ENCODE data around the gene CKS1B. TPM values are rescaled to one million over a fixed set of nuclear protein-coding genes. Genes with fewer than 3 reads are reported as not detected.

Gene CKS1B
- total and polyA plus RNA-seq, 9 of the 15 experiments (the other 6 are each of a cell fraction or from before 2014, with no cell fraction given) = 215 to 1,103 (median 460) TPM

GRCh38 chr1:155000726-155001424 lies 26.4 kb downstream of the CKS1B start (continued):
- TF ChIP-seq NONO (IDR thresholded peaks at IDR 0.05; ENCODE audit: low read depth in 2 of 2, low read length in 1 of 2) (peak in 1 of 2 experiments; percentile 78; a peak in 2 of 4 replicates), TAF15 (IDR thresholded peaks at IDR 0.05; ENCODE audit: low read depth, low read length) (no peak), ATF6 (CRISPR knock-in tag; IDR thresholded peaks at IDR 0.05) (0 out of 2 replicates have a peak, but pooled peaks have one; percentile 31), ZEB2 (IDR thresholded peaks at IDR 0.05) (peak; percentile 93), ZNF140 (CRISPR knock-in tag; IDR thresholded peaks at IDR 0.05) (no peak), ZHX1 (conservative IDR thresholded peaks at IDR 0.05; ENCODE audit: low read length) (0 out of 2 replicates have a peak, but pooled peaks have one; percentile 13), ATF1 (CRISPR knock-in tag; IDR thresholded peaks at IDR 0.05) (no peak), ATF1 (tag; IDR thresholded peaks at IDR 0.05) (peak; percentile 87), KLF1 (tag; IDR thresholded peaks at IDR 0.05) (0 out of 2 replicates have a peak, but pooled peaks have one; percentile 72), POLR2G (IDR thresholded peaks at IDR 0.05; ENCODE audit: low read depth, low read length) (peak; percentile 92), ETV5 (CRISPR knock-in tag; IDR thresholded peaks at IDR 0.05; ENCODE audit: low read depth) (peak; percentile 67; the same call in 1 of the 2 replicates), ZNF395 (CRISPR knock-in tag; IDR thresholded peaks at IDR 0.05) (no peak), SOX6 (IDR thresholded peaks at IDR 0.05) (peak; percentile 82), PHB2 (IDR thresholded peaks at IDR 0.05; ENCODE audit: low read depth) (no peak), DLX4 (CRISPR knock-in tag; IDR thresholded peaks at IDR 0.05) (no peak), CEBPZ (IDR thresholded peaks at IDR 0.05; ENCODE audit: borderline replicate concordance, low read depth, low read length) (no peak), E2F3 (CRISPR knock-in tag; IDR thresholded peaks at IDR 0.05) (peak; percentile 48; the same call in 1 of the 2 replicates)
